Aorta (tissue), 5 donors: ENCODE results near the gene COX7A2L. TPM values are rescaled to one million over a fixed set of nuclear protein-coding genes. Genes with fewer than 3 reads are reported as not detected.

Experiments
- ATAC-seq: fragments of 200-7000 bp; cut with Tn5 transposase; one replicate; pipeline ENCODE4 v1.9.1; 2022; ENCODE audit warnings: moderate library complexity; ENCODE audit not compliant: low FRiP score
- DNase-seq, 2 donors: peaks; one replicate each; pipeline ENCODE4 v3.0.0-alpha.2; 2020
- H3K27ac ChIP-seq, 2 donors: one replicate each; pipeline ENCODE4 v1.5.1; 2013; ENCODE audit warnings: low read length in 2 of 2, mild to moderate bottlenecking in 2 of 2, moderate library complexity in 2 of 2, control low read depth in 1 of 2, inconsistent platforms in 1 of 2, low read depth in 1 of 2
- H3K27me3 ChIP-seq, 2 donors: one replicate each; pipeline ENCODE4 v1.6.1; 2013; ENCODE audit warnings: control low read depth in 1 of 2, low read length in 1 of 2, mild to moderate bottlenecking in 1 of 2, moderate library complexity in 1 of 2; ENCODE audit not compliant: insufficient read depth in 2 of 2, control insufficient read depth in 1 of 2
- H3K36me3 ChIP-seq, 2 donors: one replicate each; pipeline ENCODE4 v1.6.1; 2013; ENCODE audit warnings: control low read depth in 1 of 2, low read length in 1 of 2, mild to moderate bottlenecking in 1 of 2; ENCODE audit not compliant: insufficient read depth in 2 of 2, control insufficient read depth in 1 of 2
- H3K4me1 ChIP-seq, 2 donors: one replicate each; pipeline ENCODE4 v1.6.1; 2013; ENCODE audit warnings: low read length in 2 of 2, control low read depth in 1 of 2, mild to moderate bottlenecking in 1 of 2, moderate library complexity in 1 of 2; ENCODE audit not compliant: insufficient read depth in 2 of 2, control insufficient read depth in 1 of 2
- H3K4me3 ChIP-seq, 2 donors: one replicate each; pipeline ENCODE4 v1.5.1; 2013; ENCODE audit warnings: low read length in 2 of 2, control low read depth in 1 of 2, mild to moderate bottlenecking in 1 of 2
- H3K9me3 ChIP-seq: one replicate; pipeline ENCODE4 v1.6.1; 2013; ENCODE audit warnings: mild to moderate bottlenecking, low read length; ENCODE audit not compliant: control insufficient read depth
- WGBS, 2 donors: extraction: QIAGEN DNeasy Blood & Tissue Kit; methylation state at CpG; one replicate each; pipeline ENCODE4 v1.1.7; 2013; 5-methylcytosine and 5-hydroxymethylcytosine counted together
- intact Hi-C, 2 donors: fragments of 100-400 bp; cut with DNase I; formaldehyde crosslinking; loops; one replicate each; pipeline versions ENCODE4 v1.14.2 to v1.15.0; 2022
- polyA plus RNA-seq, 2 donors: library from polyadenylated mRNA; stranded (reverse); fragments of 200-250 nt; gene quantifications; one replicate each; pipeline ENCODE4 v1.2.3, GENCODE V29; 2013
- total RNA-seq, 2 donors: library from RNA; stranded (reverse); fragmentation: NEBNext Ultra II Directional; extraction: Animal tissue kit (Norgen Biotek cat#: 25700); gene quantifications; one replicate each; pipeline ENCODE4 v1.2.1, GENCODE V29; 2021
- donor health status: healthy with polysubstance abuse.
- donor health status: Bipolar disorder and iron deficiency.
- donor health status: DM: no; HTN: no; CAD: no.
- donor health status: DM: no; HTN: no; CAD: no.
- donor health status: DM: yes; HTN: yes; CAD: no.

The COX7A2L gene
- total and polyA plus RNA-seq, 4 donors, result 60.8 to 265 (median 80.3) TPM

- no peak for ATAC-seq
- no peaks in the 10 kb centered on the region for H3K36me3 ChIP-seq
- intact Hi-C loops, result no loop called here
- no peaks in the 10 kb centered on the region for H3K27me3 ChIP-seq
- no peak overlapping the region for H3K4me3 ChIP-seq
- no peak for DNase-seq
- H3K9me3 ChIP-seq, result no peaks in the 10 kb centered on the region
- WGBS, 2 donors, result 96 to 97% methylated on average over 1 of the region's 1 CpG
- H3K27ac ChIP-seq, result no peak overlapping the region
- H3K4me1 ChIP-seq, result no peaks in the 10 kb centered on the region
Measured at GRCh38 chr2:42310007-42310515, 51.0 kb downstream of the COX7A2L start.

GRCh38 chr2:42309366-42309765 lies 51.7 kb downstream of the COX7A2L start:
- ATAC-seq (no peak), DNase-seq (no peak)
- WGBS, 2 donors, result 93 to 95% methylated on average over 2 of the region's 2 CpGs
- Histone ChIP-seq H3K27ac (no peak overlapping the region), H3K4me3 (no peak overlapping the region), H3K4me1 (no peaks in the 10 kb centered on the region), H3K27me3 (no peaks in the 10 kb centered on the region), H3K36me3 (no peaks in the 10 kb centered on the region), H3K9me3 (no peaks in the 10 kb centered on the region)
- intact Hi-C loops, result no loop called here

- DNase-seq, result no peak
- intact Hi-C loops, result no loop called here
- peaks cover 2 to 3% of the 10 kb centered on the region in 2 donors for H3K36me3 ChIP-seq
- H3K27ac ChIP-seq, result no peak overlapping the region
- no peaks in the 10 kb centered on the region for H3K9me3 ChIP-seq
- H3K27me3 ChIP-seq, result no peaks in the 10 kb centered on the region
- ATAC-seq, result no peak
- H3K4me1 ChIP-seq, result no peaks in the 10 kb centered on the region
- H3K4me3 ChIP-seq, result no peak overlapping the region
Measured at GRCh38 chr2:42307180-42307579, 53.8 kb downstream of the COX7A2L start.

GRCh38 chr2:42304059-42304713 lies 56.8 kb downstream of the COX7A2L start:
- H3K36me3 ChIP-seq, result peaks cover 2 to 6% of the 10 kb centered on the region in 2 donors
- intact Hi-C loops, result no loop called here
- ATAC-seq (no peak), DNase-seq (no peak)
- H3K27me3 ChIP-seq, result no peaks in the 10 kb centered on the region
- H3K27ac ChIP-seq, result no peak overlapping the region
- WGBS, 2 donors, result 89 to 92% methylated on average over 2 of the region's 2 CpGs
- H3K4me3 ChIP-seq, result no peak overlapping the region
- no peaks in the 10 kb centered on the region for H3K9me3 ChIP-seq
- H3K4me1 ChIP-seq, result no peaks in the 10 kb centered on the region

GRCh38 chr2:42303252-42303651 lies 57.8 kb downstream of the COX7A2L start:
- Histone ChIP-seq H3K9me3 (no peaks in the 10 kb centered on the region), H3K4me3 (no peak overlapping the region), H3K36me3 (peaks cover 2 to 6% of the 10 kb centered on the region in 2 donors), H3K27ac (no peak overlapping the region), H3K4me1 (no peaks in the 10 kb centered on the region), H3K27me3 (no peaks in the 10 kb centered on the region)
- intact Hi-C loops, result no loop called here
- WGBS, 2 donors, result 89 to 94% methylated on average over 3 of the region's 3 CpGs
- ATAC-seq (no peak), DNase-seq (no peak)

GRCh38 chr2:42300527-42300926 lies 60.5 kb downstream of the COX7A2L start:
- 67 to 68% methylated on average over 2 of the region's 2 CpGs for WGBS, 2 donors
- Histone ChIP-seq H3K4me1 (no peaks in the 10 kb centered on the region), H3K27ac (no peak overlapping the region), H3K27me3 (no peaks in the 10 kb centered on the region), H3K9me3 (no peaks in the 10 kb centered on the region), H3K36me3 (peaks cover 2 to 6% of the 10 kb centered on the region in 2 donors), H3K4me3 (no peak overlapping the region)
- intact Hi-C loops, result no loop called here
- DNase-seq (no peak), ATAC-seq (no peak)

Other genes starting within 250 kb of the COX7A2L start
- gene EML4, start 191.9 kb downstream of the COX7A2L start, total RNA-seq, result 10 to 100 TPM; 41.9 to 51.9 TPM
- gene EML4, start 191.9 kb downstream of the COX7A2L start, polyA plus RNA-seq, result 10 to 100 TPM in 1 of 2 donors, 1 to 10 TPM in 1; 9.6 to 19.7 TPM
- gene KCNG3, start 132.8 kb upstream of the COX7A2L start, total RNA-seq, result under 1 TPM in 1 of 2 donors, not detected in 1; 0.24 TPM
- not detected for gene KCNG3, start 132.8 kb upstream of the COX7A2L start, polyA plus RNA-seq
- 10 to 100 TPM; 46.3 to 50.7 TPM for gene MTA3, start 207.4 kb upstream of the COX7A2L start, total RNA-seq
- gene MTA3, start 207.4 kb upstream of the COX7A2L start, polyA plus RNA-seq, result 10 to 100 TPM; 17.3 to 26.1 TPM